Upper lobe of right lung (tissue), 1 donor: ENCODE data around the gene FOXP1. TPM values are rescaled to one million over a fixed set of nuclear protein-coding genes. Genes with fewer than 3 reads are reported as not detected.

ENCODE experiments used
- ATAC-seq: fragments of 200-7000 bp; cut with Tn5 transposase; one replicate; pipeline ENCODE4 v1.9.1; 2020; ENCODE audit warnings: mild to moderate bottlenecking, moderate library complexity
- DNase-seq: peaks from one replicate; pipeline ENCODE4 v3.0.0-alpha.2; 2020
- H3K27ac ChIP-seq: fragments of 200-600 bp; one replicate; pipeline ENCODE4 v1.8.0; 2022
- H3K27me3 ChIP-seq: fragments of 200-600 bp; one replicate; pipeline ENCODE4 v1.8.0; 2022; ENCODE audit warnings: mild to moderate bottlenecking
- H3K36me3 ChIP-seq: fragments of 200-600 bp; one replicate; pipeline ENCODE4 v1.8.0; 2022
- H3K4me1 ChIP-seq: fragments of 200-600 bp; one replicate; pipeline ENCODE4 v1.8.0; 2022
- H3K4me3 ChIP-seq: fragments of 200-600 bp; one replicate; pipeline ENCODE4 v1.8.0; 2022; ENCODE audit warnings: mild to moderate bottlenecking
- H3K9me3 ChIP-seq: fragments of 200-600 bp; one replicate; pipeline ENCODE4 v1.8.0; 2022
- intact Hi-C: fragments of 100-400 bp; cut with DNase I; formaldehyde crosslinking; loops from one replicate; pipeline ENCODE4 v1.11.0; 2022
- total RNA-seq: library from RNA; stranded (reverse); fragmentation: NEBNext Ultra II Directional; extraction: Animal tissue kit (Norgen Biotek cat#: 25700); gene quantifications from one replicate; pipeline ENCODE4 v1.2.1, GENCODE V29; 2021
- TF ChIP-seq, protein P1 (sequence below): fragments of 200-600 bp; IDR thresholded peaks from one replicate; pipeline ENCODE4 v1.8.0; 2022; ENCODE audit warnings: antibody characterized with exemption
- donor health status: DM: no; HTN: yes; CAD: no; lungs with severe emphysema.

Gene FOXP1
- total RNA-seq, 1 donor from 2014 or later = 140 TPM

GRCh38 chr3:71356265-71356664 is 227.3 kb downstream of the FOXP1 start:
- no peak for DNase-seq
- Histone ChIP-seq H3K4me1 (peaks cover 4% of the 10 kb centered on the region), H3K27me3 (no peaks in the 10 kb centered on the region), H3K27ac (no peak overlapping the region), H3K4me3 (no peak overlapping the region), H3K36me3 (no peaks in the 10 kb centered on the region), H3K9me3 (no peaks in the 10 kb centered on the region)
- no peak for ATAC-seq
- TF ChIP-seq, protein P1, sequence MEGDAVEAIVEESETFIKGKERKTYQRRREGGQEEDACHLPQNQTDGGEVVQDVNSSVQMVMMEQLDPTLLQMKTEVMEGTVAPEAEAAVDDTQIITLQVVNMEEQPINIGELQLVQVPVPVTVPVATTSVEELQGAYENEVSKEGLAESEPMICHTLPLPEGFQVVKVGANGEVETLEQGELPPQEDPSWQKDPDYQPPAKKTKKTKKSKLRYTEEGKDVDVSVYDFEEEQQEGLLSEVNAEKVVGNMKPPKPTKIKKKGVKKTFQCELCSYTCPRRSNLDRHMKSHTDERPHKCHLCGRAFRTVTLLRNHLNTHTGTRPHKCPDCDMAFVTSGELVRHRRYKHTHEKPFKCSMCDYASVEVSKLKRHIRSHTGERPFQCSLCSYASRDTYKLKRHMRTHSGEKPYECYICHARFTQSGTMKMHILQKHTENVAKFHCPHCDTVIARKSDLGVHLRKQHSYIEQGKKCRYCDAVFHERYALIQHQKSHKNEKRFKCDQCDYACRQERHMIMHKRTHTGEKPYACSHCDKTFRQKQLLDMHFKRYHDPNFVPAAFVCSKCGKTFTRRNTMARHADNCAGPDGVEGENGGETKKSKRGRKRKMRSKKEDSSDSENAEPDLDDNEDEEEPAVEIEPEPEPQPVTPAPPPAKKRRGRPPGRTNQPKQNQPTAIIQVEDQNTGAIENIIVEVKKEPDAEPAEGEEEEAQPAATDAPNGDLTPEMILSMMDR = no peak
- intact Hi-C loops = no loop called here

DNA sequence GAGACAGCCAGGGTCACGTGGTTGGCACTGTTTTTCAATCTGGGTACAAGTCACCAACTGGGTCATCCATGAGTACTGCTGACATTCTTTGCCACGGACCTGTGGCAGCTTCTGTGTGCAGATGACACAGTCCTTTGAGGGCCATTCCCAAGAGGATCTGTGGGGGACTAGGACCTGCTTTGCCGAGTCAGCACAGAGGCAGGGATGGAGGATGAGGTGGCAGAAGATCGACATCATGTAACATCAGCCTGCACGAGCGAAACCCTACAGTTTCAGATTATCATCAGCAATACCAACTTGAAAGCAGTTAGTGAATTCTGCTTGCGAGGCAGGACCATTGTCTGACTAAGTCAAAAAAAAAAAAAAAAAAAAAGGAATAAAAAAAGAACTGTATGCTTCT is 227.7 kb downstream of the FOXP1 start:
- Histone ChIP-seq H3K27me3 (no peaks in the 10 kb centered on the region), H3K9me3 (no peaks in the 10 kb centered on the region), H3K36me3 (no peaks in the 10 kb centered on the region), H3K4me1 (peaks cover 3% of the 10 kb centered on the region), H3K4me3 (no peak overlapping the region), H3K27ac (no peak overlapping the region)
- ATAC-seq (no peak), DNase-seq (no peak)
- TF ChIP-seq, protein P1 = no peak
- intact Hi-C loops = no loop called here

DNA sequence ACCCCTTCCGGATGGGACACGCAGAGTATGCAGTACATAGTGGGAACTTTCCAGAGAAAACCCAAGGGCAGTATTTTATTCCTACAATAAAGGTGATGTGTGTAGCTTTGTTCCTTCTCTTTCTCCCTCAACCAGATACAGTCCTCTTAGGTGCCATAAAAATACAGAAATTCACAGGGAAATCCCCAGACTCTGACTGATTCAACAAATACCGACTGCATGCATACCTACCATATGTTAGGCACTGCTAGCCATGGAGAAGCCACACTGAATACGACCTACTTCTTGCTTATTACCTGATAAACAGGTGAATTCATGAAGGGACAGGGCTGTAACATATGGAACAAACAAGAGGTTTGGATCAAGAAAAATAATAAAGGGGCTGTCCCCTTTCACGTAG is 228.5 kb downstream of the FOXP1 start:
- H3K9me3 ChIP-seq = no peaks in the 10 kb centered on the region
- intact Hi-C loops = no loop called here
- no peaks in the 10 kb centered on the region for H3K36me3 ChIP-seq
- no peak for DNase-seq
- H3K4me1 ChIP-seq = no peaks in the 10 kb centered on the region
- no peak overlapping the region for H3K27ac ChIP-seq
- ATAC-seq = no peak
- no peak overlapping the region for H3K4me3 ChIP-seq
- TF ChIP-seq, protein P1 = no peak
- H3K27me3 ChIP-seq = no peaks in the 10 kb centered on the region

GRCh38 chr3:71351403-71352149 is 232.0 kb downstream of the FOXP1 start:
- no peak for ATAC-seq
- Histone ChIP-seq H3K27me3 (no peaks in the 10 kb centered on the region), H3K9me3 (no peaks in the 10 kb centered on the region), H3K27ac (no peak overlapping the region), H3K4me1 (no peaks in the 10 kb centered on the region), H3K36me3 (no peaks in the 10 kb centered on the region), H3K4me3 (no peak overlapping the region)
- TF ChIP-seq, protein P1 = no peak
- DNase-seq = no peak
- intact Hi-C loops = no loop called here

GRCh38 chr3:71350998-71351397 is 232.5 kb downstream of the FOXP1 start:
- Histone ChIP-seq H3K4me1 (no peaks in the 10 kb centered on the region), H3K4me3 (no peak overlapping the region)

More at GRCh38 chr3:71350998-71351397, 232.5 kb downstream of the FOXP1 start:
- no peaks in the 10 kb centered on the region for H3K27me3 ChIP-seq
- DNase-seq = no peak
- no peak for ATAC-seq
- TF ChIP-seq, protein P1 = no peak
- no peak overlapping the region for H3K27ac ChIP-seq
- H3K9me3 ChIP-seq = no peaks in the 10 kb centered on the region
- intact Hi-C loops = no loop called here
- H3K36me3 ChIP-seq = no peaks in the 10 kb centered on the region
